Liver (tissue), 9 donors: ENCODE results near the gene RTEL1. TPM values are rescaled to one million over a fixed set of nuclear protein-coding genes. Genes with fewer than 3 reads are reported as not detected.

ENCODE experiments used
- DNase-seq: peaks from one replicate; pipeline ENCODE4 v3.0.0-alpha.2; 2017; ENCODE audit warnings: low spot score
- H3K27ac ChIP-seq, 2 donors: one replicate each; pipeline ENCODE4 v1.7.0; 2013; ENCODE audit warnings: inconsistent platforms in 2 of 2, low read length in 2 of 2, control low read depth in 1 of 2, low read depth in 1 of 2, mild to moderate bottlenecking in 1 of 2
- H3K27me3 ChIP-seq, 4 donors: one replicate each; pipeline versions ENCODE4 v1.6.1 to v1.7.0; 2013; ENCODE audit warnings: low read length in 3 of 4, inconsistent platforms in 1 of 4, mild to moderate bottlenecking in 1 of 4, moderate library complexity in 1 of 4; ENCODE audit not compliant: control insufficient read depth in 4 of 4, insufficient read depth in 4 of 4
- H3K36me3 ChIP-seq, 4 donors: one replicate each; pipeline versions ENCODE4 v1.6.1 to v1.7.0; 2013; ENCODE audit warnings: low read length in 3 of 4, mild to moderate bottlenecking in 3 of 4, low read depth in 1 of 4, moderate library complexity in 1 of 4; ENCODE audit not compliant: control insufficient read depth in 4 of 4, insufficient read depth in 3 of 4
- H3K4me1 ChIP-seq, 4 donors: one replicate each; pipeline versions ENCODE4 v1.6.1 to v1.7.0; 2013; ENCODE audit warnings: low read length in 3 of 4, mild to moderate bottlenecking in 3 of 4, moderate library complexity in 1 of 4; ENCODE audit not compliant: control insufficient read depth in 4 of 4, insufficient read depth in 4 of 4
- H3K4me3 ChIP-seq, 3 donors: one replicate each; pipeline versions ENCODE4 v1.6.1 to v1.7.0; 2013; ENCODE audit warnings: low read length in 3 of 3, control low read depth in 1 of 3, low read depth in 1 of 3, mild to moderate bottlenecking in 1 of 3
- H3K9ac ChIP-seq, 2 donors: one replicate each; pipeline ENCODE4 v1.7.0; 2013; ENCODE audit warnings: low read length in 2 of 2, mild to moderate bottlenecking in 2 of 2, moderate library complexity in 2 of 2, control low read depth in 1 of 2, low read depth in 1 of 2
- H3K9me3 ChIP-seq, 4 donors: one replicate each; pipeline versions ENCODE4 v1.6.1 to v1.7.0; 2013; ENCODE audit warnings: low read length in 3 of 4; ENCODE audit not compliant: control insufficient read depth in 4 of 4
- ATF3 ChIP-seq: IDR thresholded peaks from 2 replicates; pipeline ENCODE4 v1.6.1; 2016; ENCODE audit warnings: antibody characterized with exemption
- CTCF ChIP-seq: fragments of 150-350 bp; IDR thresholded peaks from 2 replicates; pipeline ENCODE4 v1.5.1; 2017; ENCODE audit warnings: improper control_type of control experiment, low read depth, low read length; ENCODE audit not compliant: missing input control
- EGR1 ChIP-seq, 2 donors: IDR thresholded peaks; 2 replicates each; pipeline ENCODE4 v1.6.1; 2016 to 2018; ENCODE audit warnings: antibody characterized with exemption in 2 of 2, low read depth in 2 of 2
- FOXA1 ChIP-seq: IDR thresholded peaks from 2 replicates; pipeline ENCODE4 v1.6.1; 2016; ENCODE audit warnings: antibody characterized with exemption
- FOXA2 ChIP-seq: IDR thresholded peaks from 2 replicates; pipeline ENCODE4 v1.6.1; 2016; ENCODE audit warnings: antibody characterized with exemption
- GABPA ChIP-seq, 2 donors: IDR thresholded peaks in 1 of 2; conservative IDR thresholded peaks in 1 of 2; 2 replicates each; pipeline ENCODE4 v1.6.1; 2016; ENCODE audit warnings: antibody characterized with exemption in 2 of 2, mild to moderate bottlenecking in 1 of 2, moderate library complexity in 1 of 2
- HNF4A ChIP-seq, 2 donors: conservative IDR thresholded peaks; 2 replicates each; pipeline ENCODE4 v1.6.1; 2016; ENCODE audit warnings: antibody characterized with exemption in 2 of 2, mild to moderate bottlenecking in 2 of 2
- HNF4G ChIP-seq: IDR thresholded peaks from 2 replicates; pipeline ENCODE4 v1.6.1; 2016; ENCODE audit warnings: antibody characterized with exemption
- JUND ChIP-seq, 2 donors: IDR thresholded peaks; 2 replicates each; pipeline ENCODE4 v1.6.1; 2016; ENCODE audit warnings: antibody characterized with exemption in 2 of 2
- MAX ChIP-seq: IDR thresholded peaks from 2 replicates; pipeline ENCODE4 v1.6.1; 2016; ENCODE audit warnings: antibody characterized with exemption
- NR2F2 ChIP-seq: IDR thresholded peaks from 2 replicates; pipeline ENCODE4 v1.6.1; 2016; ENCODE audit warnings: antibody characterized with exemption
- RAD21 ChIP-seq, 2 donors: IDR thresholded peaks; 2 replicates each; pipeline ENCODE4 v1.6.1; 2016; ENCODE audit warnings: antibody characterized with exemption in 2 of 2, mild to moderate bottlenecking in 2 of 2
- REST ChIP-seq: IDR thresholded peaks from 2 replicates; pipeline ENCODE4 v1.6.1; 2016; ENCODE audit warnings: antibody characterized with exemption, mild to moderate bottlenecking
- RXRA ChIP-seq, 2 donors: IDR thresholded peaks; 2 replicates each; pipeline ENCODE4 v1.6.1; 2017 to 2018; ENCODE audit warnings: antibody characterized with exemption in 2 of 2, mild to moderate bottlenecking in 1 of 2
- SP1 ChIP-seq: IDR thresholded peaks from 2 replicates; pipeline ENCODE4 v1.6.1; 2018; ENCODE audit warnings: antibody characterized with exemption, mild to moderate bottlenecking
- TAF1 ChIP-seq: conservative IDR thresholded peaks from 2 replicates; pipeline ENCODE4 v1.6.1; 2016; ENCODE audit warnings: antibody characterized with exemption, mild to moderate bottlenecking
- YY1 ChIP-seq: IDR thresholded peaks from 2 replicates; pipeline ENCODE4 v1.6.1; 2016; ENCODE audit warnings: antibody characterized with exemption, mild to moderate bottlenecking
- ZBTB33 ChIP-seq: IDR thresholded peaks from 2 replicates; pipeline ENCODE4 v1.6.1; 2016; ENCODE audit warnings: antibody characterized with exemption
- WGBS: extraction: QIAGEN DNeasy Blood & Tissue Kit; methylation state at CpG from one replicate; pipeline ENCODE4 v1.1.7; 2013; 5-methylcytosine and 5-hydroxymethylcytosine counted together
- polyA plus RNA-seq, 2 donors: library from polyadenylated mRNA; stranded (reverse) in 1 of 2; unstranded in 1 of 2; fragments of 200-250 nt in 1 of 2; fragments of >200 nt in 1 of 2; fragmentation: Nextera tagmentation in 1 of 2; extraction: Ambion mirVana in 1 of 2; gene quantifications; one replicate each; pipeline versions ENCODE4 v1.2.1 to v1.2.3, GENCODE V29; 2013 to 2015
- total RNA-seq, 2 donors: library from RNA; depleted of rRNA; stranded (reverse); fragments of >200 nt; gene quantifications; one replicate each; pipeline ENCODE4 v1.2.3, GENCODE V29; 2014
- donor health status: healthy.
- donor health status: healthy.
- donor health status: healthy.
- donor health status: healthy.
- donor health status: healthy.

RTEL1 gene
- total and polyA plus RNA-seq, 4 donors: 3.7 to 16.9 (median 7.4) TPM

GRCh38 chr20:63739130-63740069, 81.3 kb downstream of the RTEL1 start, which contains the start of gene SLC2A4RG:
Gene SLC2A4RG (plus strand): TSS chr20:63739776. CDS start chr20:63739913, 137 bp downstream.
- Histone ChIP-seq H3K9me3 (no peaks in the 10 kb centered on the region), H3K36me3 (no peaks in the 10 kb centered on the region), H3K4me3 (peak within 1 kb of the TSS; percentile 69 to 91 (median 88)), H3K27me3 (no peaks in the 10 kb centered on the region), H3K27ac (peak within 1 kb of the TSS; percentile 83 to 93), H3K4me1 (peaks cover 10 to 80% (median 53%) of the 10 kb centered on the region in 4 donors), H3K9ac (peak within 1 kb of the TSS; percentile 38 to 55)
- under 1% methylated on average over 136 of the region's 136 CpGs for WGBS
- TF ChIP-seq FOXA2: no peak
- TF ChIP-seq NR2F2: no peak
- no peak for TF ChIP-seq MAX
- peak; percentile 37 for TF ChIP-seq REST
- no peak for TF ChIP-seq JUND (IDR thresholded peaks at IDR 0.05)
- TF ChIP-seq ATF3: no peak
- peak; percentile 60 for TF ChIP-seq SP1
- no peak for TF ChIP-seq TAF1
- TF ChIP-seq HNF4A (conservative IDR thresholded peaks at IDR 0.05): peak; percentile 74 to 78
- TF ChIP-seq GABPA (IDR thresholded peaks at IDR 0.05 in 1 of 2, conservative IDR thresholded peaks at IDR 0.05 in 1 of 2): no peak
- no peak for TF ChIP-seq CTCF
- TF ChIP-seq YY1: peak; percentile 48
- TF ChIP-seq ZBTB33: peak; percentile 15
- TF ChIP-seq FOXA1: no peak
- TF ChIP-seq HNF4G: peak; percentile 45
- peak in 1 of 2 donors; percentile 30 for TF ChIP-seq EGR1 (IDR thresholded peaks at IDR 0.05; ENCODE audit: low read depth in 2 of 2)
- TF ChIP-seq RXRA (IDR thresholded peaks at IDR 0.05): peak in 1 of 2 donors; percentile 46
- TF ChIP-seq RAD21 (IDR thresholded peaks at IDR 0.05): no peak
- DNase-seq: peak; percentile 84
